ENCODE results near the gene FITM1.

FITM1 gene, protein sequence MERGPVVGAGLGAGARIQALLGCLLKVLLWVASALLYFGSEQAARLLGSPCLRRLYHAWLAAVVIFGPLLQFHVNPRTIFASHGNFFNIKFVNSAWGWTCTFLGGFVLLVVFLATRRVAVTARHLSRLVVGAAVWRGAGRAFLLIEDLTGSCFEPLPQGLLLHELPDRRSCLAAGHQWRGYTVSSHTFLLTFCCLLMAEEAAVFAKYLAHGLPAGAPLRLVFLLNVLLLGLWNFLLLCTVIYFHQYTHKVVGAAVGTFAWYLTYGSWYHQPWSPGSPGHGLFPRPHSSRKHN

DNA sequence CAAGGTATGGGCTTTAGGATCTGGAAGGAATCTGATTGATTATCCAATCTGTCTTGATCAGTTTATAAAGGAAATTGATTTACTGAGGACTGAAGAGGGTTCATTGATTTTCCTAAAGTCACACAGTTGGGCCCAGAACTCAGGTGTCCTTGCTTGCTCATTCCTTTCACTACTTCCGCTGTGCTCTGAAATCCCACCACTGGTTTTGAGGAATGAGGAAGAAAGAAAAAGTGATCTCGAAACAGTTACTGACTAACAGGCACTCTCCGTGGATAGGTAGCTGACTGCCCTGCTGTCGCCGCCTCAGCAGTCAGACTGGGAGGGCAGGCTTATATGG, at the start of gene FITM1:
Gene FITM1 (plus strand): TSS at position 280 of the 337 bp plus-strand sequence. CDS start 905 bp downstream, outside the sequence.
- no peak for DNase-seq (ENCODE audit: low spot score)

DNA sequence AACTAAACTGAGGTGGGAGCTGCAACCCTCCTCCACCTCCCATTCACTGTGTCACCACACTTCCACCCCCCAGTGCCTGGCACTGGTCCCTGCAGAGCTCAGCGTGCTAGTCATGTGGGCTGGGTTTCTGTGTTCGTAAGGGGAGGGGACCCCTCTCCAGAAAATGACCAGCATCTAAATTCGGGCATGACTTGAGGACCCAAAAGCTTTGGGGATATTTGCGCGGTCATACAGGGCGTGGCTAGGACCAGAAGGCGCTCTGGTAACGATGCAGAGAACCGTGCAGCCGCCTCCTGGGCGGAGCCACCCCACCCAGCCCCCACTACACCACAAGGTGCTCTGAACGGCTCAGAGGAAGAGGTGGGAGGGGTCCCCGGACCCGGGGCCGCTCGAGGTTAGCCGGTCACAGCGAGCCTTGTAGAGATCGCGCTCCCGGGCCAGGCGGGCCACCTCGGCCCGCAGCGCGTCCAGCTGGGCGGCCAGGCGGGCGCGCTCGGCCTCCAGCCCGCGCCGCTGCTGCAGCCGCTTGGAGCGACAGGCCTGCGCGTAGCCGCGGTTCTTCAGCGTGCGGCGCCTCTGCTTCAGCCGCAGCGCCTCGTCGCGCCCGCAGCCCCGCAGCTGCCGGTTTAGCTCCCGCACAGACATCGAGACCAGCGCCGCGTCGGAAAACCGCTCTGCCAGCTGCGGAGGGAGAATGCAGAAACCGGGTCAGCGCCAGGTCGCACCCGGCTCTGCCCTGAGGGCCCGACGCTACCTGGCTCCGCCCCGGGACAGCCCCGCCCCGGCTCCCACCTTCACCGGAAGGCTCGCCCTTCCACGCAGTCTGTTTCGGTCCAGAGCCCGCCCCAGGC, 49.3 kb upstream of the FITM1 start:
- DNase-seq (ENCODE audit: low spot score), result peak; percentile 42

DNA sequence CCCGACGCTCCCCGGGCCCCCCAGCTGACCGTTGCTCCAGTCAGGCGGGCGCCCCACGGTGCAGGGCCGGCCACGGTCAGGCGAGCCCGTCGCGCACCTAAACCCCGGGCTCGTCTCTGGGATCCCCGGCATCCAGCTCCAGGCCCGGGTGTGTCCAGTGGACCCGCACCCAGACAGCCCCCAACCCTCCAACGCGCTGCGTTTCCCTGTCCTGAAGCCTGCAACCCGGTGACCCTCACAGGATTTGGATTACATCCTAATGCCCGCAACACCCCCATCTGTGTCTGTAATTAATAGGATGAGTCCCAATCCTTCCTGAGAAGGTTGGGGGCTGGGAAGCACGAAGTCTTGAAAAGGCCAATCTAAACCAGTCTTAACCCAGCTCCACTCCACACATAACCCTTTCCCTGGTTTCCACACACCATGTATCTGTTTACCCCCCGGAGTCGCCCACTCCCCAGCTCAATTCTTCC, 48.7 kb upstream of the FITM1 start:
- DNase-seq (ENCODE audit: low spot score), result no peak

DNA sequence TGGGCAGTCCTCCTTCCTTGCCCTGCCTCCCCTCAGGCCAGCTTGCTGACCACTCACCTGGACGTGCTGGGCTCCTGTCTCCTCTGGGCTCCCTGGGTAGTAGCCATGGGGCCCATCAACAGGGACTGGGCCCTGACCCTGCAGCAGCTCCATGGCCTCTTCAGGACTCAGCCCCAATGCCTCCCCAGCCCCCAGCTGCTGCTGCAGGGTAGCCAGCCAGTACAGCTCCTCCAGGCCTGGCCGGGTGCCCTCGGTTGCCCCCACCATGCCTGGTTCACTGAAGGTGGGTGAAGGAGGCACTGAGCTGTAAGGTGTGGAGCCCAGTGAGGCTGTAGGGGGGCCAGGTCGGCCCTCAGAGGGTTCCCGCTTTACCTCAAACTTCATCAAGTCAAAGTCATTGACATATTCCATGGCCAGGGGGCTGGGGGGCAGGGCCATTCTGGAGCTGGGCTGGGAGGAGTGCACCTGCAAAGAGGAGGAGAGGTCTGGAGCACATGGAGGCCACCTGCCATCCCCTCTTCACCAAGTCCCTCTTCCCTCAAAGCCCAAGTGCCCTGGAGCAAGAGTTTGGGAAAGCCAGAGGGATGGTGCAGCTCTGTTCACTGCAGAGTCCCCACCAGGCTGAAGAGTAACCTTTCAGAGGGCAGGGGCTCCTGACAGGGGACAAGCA, 47.9 kb upstream of the FITM1 start:
- no peak for DNase-seq (ENCODE audit: low spot score)

DNA sequence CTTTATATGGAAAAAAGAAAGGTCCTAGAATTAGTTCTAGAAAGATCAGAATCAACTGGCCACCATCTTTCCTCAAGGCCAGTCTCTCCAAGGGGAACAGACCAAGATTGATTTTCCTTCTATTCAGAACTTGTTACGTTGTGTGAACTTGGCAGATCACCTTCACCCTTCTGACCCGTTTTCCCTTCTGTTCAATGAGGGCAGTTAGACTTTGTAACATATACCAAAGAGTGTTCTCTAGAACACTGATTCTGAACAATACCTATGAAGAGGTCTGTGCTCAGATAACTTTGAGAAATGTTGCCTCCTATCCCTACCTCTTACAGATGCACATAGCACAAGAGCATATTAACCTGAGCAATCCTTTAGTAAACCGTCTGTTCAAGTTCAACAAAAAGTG, 47.0 kb upstream of the FITM1 start:
- DNase-seq (ENCODE audit: low spot score), result no peak

DNA sequence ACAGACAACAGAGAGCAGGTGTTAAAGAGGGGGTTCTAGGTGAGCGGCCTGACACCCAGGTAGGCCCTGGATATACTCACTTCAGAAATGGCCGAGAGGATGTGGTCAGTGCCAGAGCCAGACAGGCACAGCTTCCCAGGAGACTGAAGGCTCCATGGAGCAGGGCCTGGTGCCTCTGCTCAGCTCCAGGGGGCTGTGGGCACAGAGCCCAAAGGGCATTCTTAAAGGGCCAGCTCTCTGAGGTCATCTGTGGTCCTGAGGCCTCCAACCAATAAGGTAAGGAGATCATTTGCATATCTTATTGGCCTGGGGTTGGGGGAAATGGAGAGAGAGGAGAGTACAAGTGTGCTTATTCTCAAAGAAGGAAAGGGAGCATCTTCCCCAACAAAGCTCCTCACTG, 46.0 kb upstream of the FITM1 start:
- no peak for DNase-seq (ENCODE audit: low spot score)

DNA sequence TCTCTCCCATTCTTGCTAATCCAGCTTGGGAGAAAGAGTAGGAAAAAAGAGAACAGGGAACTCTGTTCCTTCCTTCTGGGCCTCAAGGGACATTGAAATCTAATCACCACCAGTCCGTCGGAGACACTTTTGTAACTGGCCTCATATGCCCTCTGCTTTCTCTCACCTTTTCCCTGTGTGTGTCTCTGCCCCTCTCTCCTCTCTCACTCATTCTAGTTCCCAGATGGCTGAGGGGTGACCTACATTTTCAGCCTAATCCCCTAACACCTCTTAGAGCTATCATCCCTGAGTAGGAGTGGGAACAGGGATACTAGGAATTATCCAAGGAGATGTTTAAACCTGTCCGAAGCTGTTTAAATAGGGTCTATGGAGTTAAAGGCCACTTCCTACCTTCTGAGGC, 45.2 kb upstream of the FITM1 start:
- DNase-seq (ENCODE audit: low spot score), result no peak

DNA sequence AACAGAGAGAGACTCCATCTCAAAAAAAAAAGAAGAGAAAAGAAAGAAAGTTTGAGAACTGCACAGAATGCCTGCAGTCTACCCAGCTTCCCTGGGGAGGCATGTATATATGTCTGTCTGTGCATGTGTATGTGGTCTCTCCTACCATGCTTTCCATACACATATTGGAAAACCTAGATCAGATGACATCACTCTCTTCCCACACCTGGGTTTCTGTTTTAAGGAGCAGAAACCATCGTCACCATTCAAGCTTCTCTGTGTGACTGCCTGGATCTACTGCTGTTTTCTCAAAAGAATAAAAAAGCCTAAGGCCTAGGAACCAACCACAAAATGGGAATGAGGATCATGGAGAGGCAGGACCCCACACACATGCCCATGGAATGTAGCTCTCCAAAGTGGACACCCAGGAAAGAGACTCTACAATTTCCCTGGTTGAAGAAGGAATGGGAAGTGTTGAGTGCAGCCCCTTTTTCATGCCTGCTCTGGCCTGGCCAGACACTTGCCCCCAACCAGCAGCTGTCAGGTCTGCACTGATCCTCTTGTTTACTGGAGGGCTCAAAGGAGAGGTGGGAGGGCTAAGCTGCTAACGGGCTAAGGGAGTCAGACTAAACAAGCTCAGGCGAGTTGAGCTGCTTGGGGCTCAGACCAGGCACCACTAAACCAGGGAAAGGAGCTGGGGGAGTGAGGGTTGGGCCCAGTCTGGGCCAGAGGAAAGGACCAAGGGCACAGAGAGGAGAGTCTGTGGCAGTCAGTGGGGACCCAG, 44.1 kb upstream of the FITM1 start:
- no peak for DNase-seq (ENCODE audit: low spot score)

DNA sequence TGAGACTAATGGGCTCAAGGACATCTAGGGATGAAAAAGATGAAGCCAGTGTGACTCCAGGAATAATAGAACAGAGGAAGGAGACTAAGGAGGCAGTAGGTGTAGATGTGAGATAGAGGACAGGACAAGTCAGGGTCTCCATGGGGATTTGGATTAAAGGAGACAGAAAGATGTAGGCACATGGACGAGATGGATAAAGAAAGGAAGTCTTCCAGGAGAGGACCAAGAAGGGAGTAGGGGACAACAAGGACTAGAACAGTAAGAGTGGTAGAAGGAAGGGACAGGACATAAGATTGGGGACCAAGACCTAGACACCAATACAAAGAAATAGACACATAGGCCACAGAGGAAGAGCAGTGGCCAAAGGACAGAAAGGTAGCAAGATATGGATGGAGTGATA, 43.5 kb upstream of the FITM1 start:
- no peak for DNase-seq (ENCODE audit: low spot score)

DNA sequence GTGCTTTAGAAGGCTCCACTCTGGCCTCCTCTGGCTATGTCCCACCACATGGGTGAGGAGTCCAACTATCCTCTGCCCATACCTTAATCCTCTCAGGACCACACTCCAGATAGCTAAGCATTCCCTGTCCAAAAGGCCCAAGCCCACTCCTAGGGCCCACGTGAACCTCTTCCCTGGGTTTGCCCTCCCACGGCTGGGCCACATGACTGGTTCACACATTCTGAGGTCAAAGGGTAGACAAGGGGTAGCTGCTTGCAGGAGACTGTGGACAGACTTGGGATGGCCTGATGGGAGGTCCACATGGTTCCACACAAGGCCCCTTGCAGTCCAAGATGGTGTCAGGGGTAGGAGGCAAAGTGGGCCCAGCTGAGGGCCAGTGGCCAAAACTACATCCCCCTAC, 42.4 kb upstream of the FITM1 start:
- no peak for DNase-seq (ENCODE audit: low spot score)

DNA sequence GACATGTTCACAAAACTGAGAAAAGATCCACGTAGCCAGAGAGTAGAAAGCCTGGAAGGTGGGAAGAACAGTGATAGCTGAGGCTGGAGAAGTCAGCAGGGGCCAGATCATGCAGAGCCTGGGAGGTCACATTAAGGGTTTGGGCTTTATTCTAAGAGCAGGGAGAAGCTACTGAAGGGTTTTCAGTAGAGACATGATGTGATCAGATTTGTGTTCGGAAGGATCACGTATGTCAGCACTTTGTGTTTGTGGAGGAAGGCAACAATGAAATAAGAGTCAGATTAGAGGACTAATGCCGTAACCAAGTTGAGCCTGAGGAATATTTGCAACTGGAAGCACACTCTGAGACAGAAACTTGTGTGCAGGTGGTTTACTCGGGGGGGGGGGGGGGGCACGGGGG, 40.6 kb upstream of the FITM1 start:
- DNase-seq (ENCODE audit: low spot score), result no peak

DNA sequence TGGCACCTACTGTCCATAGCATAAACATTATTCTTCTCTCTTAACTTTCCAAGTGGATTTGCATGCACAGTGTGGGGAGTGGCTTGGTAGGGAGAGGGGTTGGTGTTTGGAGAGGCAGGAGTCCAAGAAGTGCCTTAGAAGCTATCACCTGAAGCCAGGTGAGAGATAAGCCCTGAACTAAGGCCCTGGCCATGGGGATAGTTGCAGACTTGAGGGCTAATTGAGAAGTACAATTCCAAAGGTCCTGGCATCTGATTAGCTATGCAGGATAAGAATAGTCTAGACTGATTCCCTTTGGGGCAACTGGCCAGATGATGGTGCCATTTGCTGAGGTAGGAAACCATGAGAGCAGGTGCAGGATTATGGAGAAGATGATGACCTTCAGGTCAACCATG, 38.4 kb upstream of the FITM1 start:
- no peak for DNase-seq (ENCODE audit: low spot score)

DNA sequence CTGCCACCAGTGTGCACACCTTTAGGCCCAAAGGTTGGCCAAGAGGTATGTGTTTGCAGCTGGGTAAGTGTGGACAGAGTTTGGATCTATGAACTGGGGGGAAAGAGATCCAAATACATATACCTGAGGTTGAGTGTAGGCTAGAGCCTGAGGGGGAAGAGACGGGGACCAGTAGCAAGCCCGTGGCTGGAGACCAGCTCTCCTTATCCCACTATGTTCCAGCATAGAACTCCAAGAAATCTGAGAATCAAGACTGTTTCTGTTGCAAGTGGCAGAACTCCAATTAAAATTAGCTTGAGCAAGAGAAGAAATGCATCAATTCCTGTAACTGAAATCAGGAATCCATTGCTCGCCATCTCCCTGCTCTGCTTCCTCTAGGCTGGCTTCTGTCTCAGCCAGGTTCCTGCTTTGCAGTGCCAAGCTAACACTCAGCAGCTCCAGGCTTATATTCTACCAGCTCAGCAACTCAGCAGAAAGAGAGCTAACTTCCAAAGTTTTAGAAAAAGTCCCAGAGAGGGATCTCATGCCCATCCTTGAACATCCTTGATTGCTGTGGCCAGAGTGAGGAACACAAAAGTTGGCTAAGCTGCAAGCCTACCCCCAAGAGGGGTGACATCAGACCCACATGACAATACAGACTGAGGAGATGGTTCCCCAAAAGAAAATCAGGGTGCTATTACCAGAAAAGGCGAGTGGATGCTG, 37.8 kb upstream of the FITM1 start:
- DNase-seq (ENCODE audit: low spot score), result no peak

DNA sequence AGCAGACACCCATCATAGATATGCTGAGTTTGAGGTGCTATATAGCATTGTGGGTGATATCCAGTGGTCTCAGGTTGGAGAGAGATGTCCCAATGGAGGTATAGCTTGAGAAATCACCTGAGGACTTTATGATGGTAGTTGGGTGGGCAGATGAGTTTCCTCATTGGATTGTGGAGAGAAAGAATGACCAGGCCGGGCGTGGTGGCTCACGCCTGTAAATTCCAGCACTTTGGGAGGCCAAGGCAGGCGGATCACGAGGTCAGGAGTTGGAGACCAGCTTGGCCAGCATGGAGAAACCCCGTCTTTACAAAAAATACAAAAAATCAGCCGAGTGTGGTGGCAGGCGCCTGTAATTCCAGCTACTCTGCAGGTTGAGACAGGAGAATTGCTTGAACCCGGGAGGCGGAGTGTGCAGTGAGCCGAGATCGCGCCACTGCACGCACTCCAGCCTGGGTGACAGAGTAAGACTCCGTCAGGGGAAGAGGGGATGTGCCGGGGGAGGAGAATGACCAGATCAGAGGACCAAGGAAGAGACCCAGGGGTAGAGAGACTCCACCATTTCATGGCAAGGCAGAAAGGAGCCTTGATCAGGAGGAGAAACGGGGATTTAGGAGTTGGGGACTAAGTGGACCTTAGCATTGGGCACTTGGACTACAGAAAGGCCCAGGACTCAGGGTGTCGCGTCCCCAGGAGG, 37.1 kb upstream of the FITM1 start:
- DNase-seq (ENCODE audit: low spot score), result no peak

DNA sequence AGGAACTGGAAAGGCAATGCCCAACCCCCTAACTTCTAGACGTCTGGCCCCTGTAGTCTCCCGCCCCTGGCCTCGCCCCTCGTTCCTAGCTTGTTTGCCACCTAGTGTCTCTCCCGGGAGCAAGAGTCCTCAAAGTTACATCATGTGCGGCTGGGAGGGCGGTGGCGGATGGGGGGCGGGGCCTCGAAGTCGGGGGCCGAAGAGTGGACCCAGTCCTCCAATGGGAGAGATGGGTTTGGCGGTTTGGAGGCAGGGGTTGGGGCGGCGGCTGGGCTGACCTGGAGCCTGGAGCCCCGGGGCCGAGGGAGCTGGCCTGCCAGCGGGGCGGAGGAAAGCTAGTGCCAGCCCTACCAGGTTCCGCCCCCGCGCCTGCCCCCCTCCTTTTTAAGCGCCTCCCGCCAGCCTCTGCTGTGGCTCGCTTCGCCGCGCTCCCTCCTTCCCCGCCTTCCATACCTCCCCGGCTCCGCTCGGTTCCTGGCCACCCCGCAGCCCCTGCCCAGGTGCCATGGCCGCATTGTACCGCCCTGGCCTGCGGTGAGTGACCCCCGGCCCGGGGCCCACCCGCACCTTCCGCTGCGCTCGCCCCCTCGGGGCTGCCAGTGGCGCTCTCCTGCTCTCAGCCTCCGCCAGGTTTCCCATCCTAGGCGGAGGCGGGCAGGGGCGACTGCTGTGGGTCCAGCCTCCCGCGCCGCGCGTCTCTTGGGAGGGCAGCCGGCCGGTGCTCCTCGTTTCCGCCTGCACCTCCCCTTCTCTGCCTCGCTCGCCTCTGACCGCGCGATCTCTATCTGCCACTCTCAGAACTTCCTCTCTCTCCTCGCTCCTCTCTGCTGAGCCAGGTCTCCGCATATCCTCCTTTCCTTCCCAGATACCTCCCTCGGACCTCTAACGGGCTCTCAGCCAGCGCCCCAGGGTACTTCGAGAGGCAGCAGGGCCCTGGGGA, 36.3 kb upstream of the FITM1 start, which contains the start of gene PCK2:
Gene PCK2 (plus strand): TSS at position 411 of the 940 bp plus-strand sequence. CDS start 95 bp downstream, at position 506.
- peak; percentile 89 for DNase-seq (ENCODE audit: low spot score)

DNA sequence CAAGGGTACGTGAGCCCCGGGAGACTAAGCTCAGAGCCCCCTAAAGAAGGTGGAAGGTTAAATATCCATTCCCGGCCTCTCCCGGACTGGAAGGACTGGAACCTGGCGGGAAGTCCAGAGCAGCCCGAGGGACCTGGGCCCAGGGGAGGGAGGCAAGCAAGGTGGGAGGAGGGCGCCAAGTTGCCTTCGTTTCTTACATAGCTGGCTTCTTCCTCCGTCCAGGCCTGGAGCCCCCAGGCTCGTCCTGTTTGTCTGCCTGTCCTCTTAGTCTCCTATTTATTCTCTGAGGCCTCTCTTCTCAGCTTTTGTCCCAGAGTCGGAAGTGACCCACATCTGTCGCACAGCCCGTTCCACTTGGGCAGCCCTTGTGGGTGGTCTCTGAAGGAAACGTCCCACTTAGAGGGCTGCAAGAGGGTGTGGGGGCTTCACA, 35.6 kb upstream of the FITM1 start:
- DNase-seq (ENCODE audit: low spot score), result peak; percentile 30

DNA sequence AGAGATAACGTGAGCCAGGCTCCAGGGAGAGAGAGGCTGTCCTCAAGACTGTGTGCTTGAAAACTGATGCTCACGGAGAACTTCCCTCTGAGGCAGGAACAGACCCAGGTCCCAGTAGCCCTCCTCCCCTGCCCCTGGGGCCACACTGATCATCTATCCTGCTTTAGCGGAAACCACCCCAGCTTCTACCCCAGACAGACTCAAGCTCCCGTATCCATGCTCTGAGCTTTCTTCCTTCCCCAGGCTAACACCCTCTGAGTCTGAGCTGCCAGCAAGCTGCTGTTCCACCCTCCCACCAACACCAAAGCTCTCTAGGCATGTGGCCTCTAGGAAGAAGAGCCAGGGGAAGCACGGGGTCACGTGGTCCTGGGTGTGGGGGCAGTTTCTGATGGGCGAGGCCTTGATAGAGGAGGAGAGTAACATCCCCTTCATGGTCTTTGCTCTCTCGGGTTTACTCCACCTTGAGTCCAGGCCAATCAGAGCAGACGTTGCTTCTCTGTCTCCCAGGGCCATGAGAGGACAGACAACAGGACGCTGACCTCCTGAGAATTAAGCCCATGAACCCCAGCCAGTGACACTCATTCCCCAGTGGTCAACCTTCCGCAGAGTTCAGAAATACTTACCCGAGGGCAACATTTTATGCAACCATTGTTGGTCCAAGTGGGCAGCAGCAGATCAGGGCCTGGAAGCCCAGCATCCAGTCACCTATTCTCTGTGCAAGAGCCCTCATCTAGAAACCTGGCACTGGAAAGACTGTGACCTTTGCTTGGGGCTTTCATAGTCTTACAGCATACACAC, 35.0 kb upstream of the FITM1 start:
- DNase-seq (ENCODE audit: low spot score), result peak; percentile 87

DNA sequence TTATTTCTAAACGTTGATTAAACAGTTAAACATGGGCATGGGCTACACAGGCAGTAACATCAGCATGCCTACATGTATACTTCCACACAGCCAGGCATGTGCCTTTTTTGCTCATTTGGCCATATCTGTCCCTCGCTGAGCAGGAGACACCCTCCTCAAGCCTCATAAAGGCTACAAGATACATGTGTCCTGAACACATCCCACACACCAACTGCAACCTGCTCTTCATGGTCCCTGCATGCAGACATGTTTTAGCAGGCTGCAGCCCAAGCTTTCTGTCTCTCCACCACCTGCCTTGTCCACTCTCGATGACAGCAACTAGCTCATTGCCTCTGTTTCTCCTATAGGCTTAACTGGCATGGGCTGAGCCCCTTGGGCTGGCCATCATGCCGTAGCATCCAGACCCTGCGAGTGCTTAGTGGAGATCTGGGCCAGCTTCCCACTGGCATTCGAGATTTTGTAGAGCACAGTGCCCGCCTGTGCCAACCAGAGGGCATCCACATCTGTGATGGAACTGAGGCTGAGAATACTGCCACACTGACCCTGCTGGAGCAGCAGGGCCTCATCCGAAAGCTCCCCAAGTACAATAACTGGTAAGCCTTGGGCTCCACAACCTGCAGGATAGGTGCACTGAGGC, 33.8 kb upstream of the FITM1 start:
- no peak for DNase-seq (ENCODE audit: low spot score)

Measured in hematopoietic multipotent progenitor cell treated with erythropoietin and hydrocortisone succinate and interleukin-3 and kit ligand, for 15 days (in vitro differentiated cells).